ENCODE results near the gene FBXL15. TPM values are rescaled to one million over a fixed set of nuclear protein-coding genes. Genes with fewer than 3 reads are reported as not detected.

The FBXL15 gene
- total and polyA plus RNA-seq, 9 of the 15 experiments (the other 6 are each of a cell fraction or from before 2014, with no cell fraction given) = 0.08 to 25.9 (median 3.5) TPM

GRCh38 chr10:102432162-102432950 is 11.7 kb downstream of the FBXL15 start, which contains the start of gene CUEDC2 (continued):
- TF ChIP-seq AFF4 (CRISPR knock-in tag; IDR thresholded peaks at IDR 0.05) = peak; percentile 71
- TF ChIP-seq UBTF (IDR thresholded peaks at IDR 0.05; ENCODE audit: borderline replicate concordance in 1 of 2, low read depth in 2 of 2, low read length in 2 of 2) = 0 out of 4 replicates have a peak, but pooled peaks of 1 of the 2 experiments have one; percentile 23
- TF ChIP-seq NFE2L1 (tag; IDR thresholded peaks at IDR 0.05; ENCODE audit: borderline replicate concordance, low read depth) = no peak
- no peak for TF ChIP-seq RBM15 (IDR thresholded peaks at IDR 0.05; ENCODE audit: insufficient read depth, low read length)
- peak; percentile 55 for TF ChIP-seq TBP (optimal IDR thresholded peaks at IDR 0.05; ENCODE audit: low read depth, low read length)
- TF ChIP-seq HDAC8 (tag; IDR thresholded peaks at IDR 0.05) = no peak
- no peak for TF ChIP-seq MCM2 (IDR thresholded peaks at IDR 0.05; ENCODE audit: low read depth)
- TF ChIP-seq FOXA3 (CRISPR knock-in tag; conservative IDR thresholded peaks at IDR 0.05 in 1 of 2, IDR thresholded peaks at IDR 0.05 in 1 of 2) = no peak
- TF ChIP-seq ZBTB9 (CRISPR knock-in tag; IDR thresholded peaks at IDR 0.05) = no peak
- TF ChIP-seq ZBTB17 (CRISPR knock-in tag; IDR thresholded peaks at IDR 0.05) = peak; percentile 94
- TF ChIP-seq HDAC3 (IDR thresholded peaks at IDR 0.05; ENCODE audit: borderline replicate concordance, partially characterized antibody) = no peak
- TF ChIP-seq SIX5 (IDR thresholded peaks at IDR 0.05; ENCODE audit: borderline replicate concordance in 1 of 2, insufficient read depth in 1 of 2, low read depth in 1 of 2, low read length in 2 of 2) = peak; percentile 55 to 60; a peak in 3 of 4 replicates
- no peak for TF ChIP-seq ILF3 (IDR thresholded peaks at IDR 0.05; ENCODE audit: borderline replicate concordance)
- TF ChIP-seq NFRKB (IDR thresholded peaks at IDR 0.05; ENCODE audit: low read depth) = peak; percentile 35; the same call in 1 of the 2 replicates
- no peak for TF ChIP-seq ID3 (CRISPR knock-in tag; IDR thresholded peaks at IDR 0.05)
- no peak for TF ChIP-seq ID3 (tag; IDR thresholded peaks at IDR 0.05)
- TF ChIP-seq HNRNPK (IDR thresholded peaks at IDR 0.05; ENCODE audit: low read depth, low read length, poor library complexity, severe bottlenecking) = no peak
- TF ChIP-seq TBL1XR1 (IDR thresholded peaks at IDR 0.05; ENCODE audit: low read length in 2 of 2) = peak in 1 of 2 experiments; percentile 54; a peak in 1 of 4 replicates
